HG03039 (cell line): ENCODE results near the gene PAK1IP1.
A peak's percentile ranks its signal among the peaks of the same experiment; 100 is the strongest.
"Not testable (repeated sequence)": the region's sequence is repeated elsewhere in the genome, so short reads cannot be mapped to it uniquely, and the experiment has no call there.

Experiments
- ATAC-seq: cut with Tn5 transposase; IDR thresholded peaks from one replicate; pipeline ENCODE4 v1.9.1; 2021; ENCODE audit warnings: mild to moderate bottlenecking, moderate library complexity; ENCODE audit not compliant: unreplicated experiment

PAK1IP1 gene

DNA sequence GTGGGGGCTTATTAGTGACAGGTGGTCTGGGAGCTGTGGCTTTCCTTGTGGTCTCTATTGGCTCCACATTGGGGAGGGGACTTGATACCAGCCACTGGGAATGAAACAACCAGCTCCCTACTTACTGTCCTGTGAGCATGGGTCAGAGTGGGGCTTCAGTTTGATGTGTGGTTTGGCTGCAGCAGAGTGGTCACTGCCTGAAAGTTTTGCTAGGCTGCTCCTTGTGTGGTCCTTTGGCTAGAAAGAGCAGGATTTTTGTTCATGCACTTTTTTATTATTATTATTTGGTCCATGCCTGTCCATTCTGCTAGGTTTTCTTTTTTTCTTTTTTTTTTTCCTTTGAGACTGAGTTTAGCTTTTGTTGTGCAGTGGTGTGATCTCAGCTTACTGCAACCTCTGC is 45.3 kb downstream of the PAK1IP1 start:
- no peak for ATAC-seq

DNA sequence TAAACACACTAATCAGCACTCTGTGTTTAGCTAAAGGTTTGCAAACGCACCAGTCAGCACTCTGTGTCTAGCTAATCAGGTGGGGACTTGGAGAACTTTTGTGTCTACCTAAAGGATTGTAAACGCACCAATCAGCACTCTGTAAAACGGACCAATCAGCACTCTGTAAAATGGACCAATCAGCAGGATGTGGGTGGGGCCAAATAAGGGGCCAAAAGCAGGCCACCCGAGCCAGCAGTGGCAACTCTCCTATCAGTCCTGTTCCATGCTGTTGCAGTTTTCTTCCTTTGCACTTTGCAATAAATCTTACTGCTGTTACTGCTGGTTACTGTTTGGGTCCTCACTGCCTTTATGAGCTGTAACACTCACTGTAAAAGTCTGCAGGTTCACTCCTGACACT is 46.9 kb downstream of the PAK1IP1 start:
- not testable (repeated sequence) for ATAC-seq

DNA sequence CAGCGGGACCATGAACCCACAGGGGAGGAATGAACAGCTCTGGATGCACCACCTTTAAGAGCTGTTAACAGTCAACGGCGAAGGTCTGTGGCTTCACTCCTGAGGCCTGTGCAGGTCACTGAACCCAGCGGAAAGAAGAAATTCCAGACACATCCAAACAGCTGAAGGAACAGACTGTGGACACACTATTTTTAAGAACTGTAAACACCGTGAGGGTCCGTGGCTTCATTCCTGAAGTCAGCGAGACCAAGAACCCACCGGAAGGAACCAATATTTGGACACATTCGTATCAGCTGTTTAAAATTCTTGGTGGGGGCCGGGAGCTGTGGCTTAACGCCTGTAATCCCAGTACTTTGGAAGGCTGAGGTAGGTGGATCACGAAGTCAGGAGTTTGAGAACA is 47.5 kb downstream of the PAK1IP1 start:
- no peak for ATAC-seq

DNA sequence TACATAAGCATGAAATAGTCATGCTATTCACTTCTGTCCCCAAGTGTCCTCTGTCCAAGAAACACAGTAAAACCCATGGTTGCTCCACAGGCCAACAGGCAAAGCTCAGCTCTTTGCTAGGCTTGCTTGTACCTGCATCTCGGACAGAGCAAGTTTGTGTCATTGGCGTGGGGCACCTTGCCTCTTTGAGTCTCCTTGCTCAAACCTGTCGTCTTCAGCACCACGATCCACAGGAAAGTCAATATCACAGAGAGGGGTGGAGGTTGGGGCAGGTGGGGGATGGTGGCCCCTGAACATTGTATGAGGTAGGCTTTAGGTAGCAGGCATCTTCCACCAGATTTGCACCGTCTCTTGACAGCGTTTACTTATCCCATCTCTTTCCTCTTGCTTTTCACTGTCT is 48.7 kb downstream of the PAK1IP1 start:
- ATAC-seq = no peak

DNA sequence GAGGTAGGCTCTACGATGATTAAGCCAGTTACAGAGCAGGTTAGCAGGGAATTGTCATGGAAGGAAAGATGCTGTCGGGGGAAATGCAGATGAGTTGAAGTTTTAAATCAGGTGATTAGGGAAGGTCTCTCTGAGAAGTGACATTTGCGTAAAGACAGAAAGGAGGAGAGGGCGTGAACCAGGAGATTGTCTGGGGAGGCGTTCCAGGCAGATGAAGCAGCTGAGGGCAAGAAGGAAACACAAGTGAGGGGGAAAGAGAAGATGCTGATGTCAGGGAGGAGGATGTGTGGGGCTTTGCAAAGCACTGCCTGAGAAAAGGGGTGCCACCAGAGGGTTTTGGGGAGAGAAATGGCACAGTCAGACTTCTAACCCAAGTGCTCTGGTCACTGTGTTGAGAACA is 50.3 kb downstream of the PAK1IP1 start:
- ATAC-seq = no peak

DNA sequence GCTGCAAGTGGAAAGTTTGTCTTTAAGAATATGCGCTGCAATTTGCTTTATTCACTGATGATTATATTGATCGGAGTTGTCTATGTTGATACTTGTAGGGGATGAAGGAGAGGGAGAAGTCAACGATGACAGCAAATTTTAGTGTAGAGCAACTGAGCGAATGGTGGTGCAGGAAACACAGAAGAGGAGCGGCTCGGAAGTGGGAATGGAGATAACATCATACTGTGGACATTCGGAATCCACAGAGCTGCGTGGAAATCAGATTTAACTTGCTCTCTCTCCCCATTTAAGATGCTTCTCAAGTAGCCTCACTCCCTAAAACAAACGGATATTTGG is 52.1 kb downstream of the PAK1IP1 start:
- ATAC-seq = no peak

DNA sequence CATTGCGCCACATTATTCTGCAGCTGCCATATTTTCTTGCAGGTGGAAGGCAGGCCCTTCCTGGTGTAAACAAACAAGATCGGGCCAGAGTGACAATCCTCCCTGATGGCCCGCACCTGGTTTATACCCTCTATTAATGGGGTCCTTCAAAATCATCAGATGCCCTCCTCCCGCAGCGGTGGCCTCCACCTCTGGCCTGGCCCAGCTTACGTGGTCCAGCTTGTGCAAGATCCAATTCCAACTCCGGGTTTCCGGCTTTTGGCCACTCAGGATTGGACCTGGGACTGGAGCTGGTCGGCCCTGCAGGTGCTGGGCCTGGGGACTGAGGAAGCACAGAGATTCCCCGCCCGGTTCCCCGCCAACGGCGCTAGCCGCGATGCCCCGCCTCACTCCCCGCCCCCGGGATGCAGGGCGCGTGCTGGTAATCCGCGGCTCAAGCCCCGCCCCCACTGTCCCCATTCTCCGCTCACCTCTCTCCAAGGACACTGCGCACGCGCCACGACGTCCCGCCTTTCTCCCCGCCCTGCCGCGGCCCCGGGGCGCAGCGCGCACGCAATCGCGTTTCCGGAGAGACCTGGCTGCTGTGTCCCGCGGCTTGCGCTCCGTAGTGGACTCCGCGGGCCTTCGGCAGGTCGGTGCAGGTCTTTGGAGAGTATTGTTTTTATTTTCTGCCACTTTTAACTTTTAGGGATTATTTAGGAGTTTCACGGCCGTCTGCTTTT is 52.6 kb downstream of the PAK1IP1 start, which contains the start of gene TMEM14B:
TSS of gene TMEM14B (plus strand) at position 555 of the 722 bp plus-strand sequence. CDS start 1,441 bp downstream, outside the sequence.
- ATAC-seq = peak; percentile 94

DNA sequence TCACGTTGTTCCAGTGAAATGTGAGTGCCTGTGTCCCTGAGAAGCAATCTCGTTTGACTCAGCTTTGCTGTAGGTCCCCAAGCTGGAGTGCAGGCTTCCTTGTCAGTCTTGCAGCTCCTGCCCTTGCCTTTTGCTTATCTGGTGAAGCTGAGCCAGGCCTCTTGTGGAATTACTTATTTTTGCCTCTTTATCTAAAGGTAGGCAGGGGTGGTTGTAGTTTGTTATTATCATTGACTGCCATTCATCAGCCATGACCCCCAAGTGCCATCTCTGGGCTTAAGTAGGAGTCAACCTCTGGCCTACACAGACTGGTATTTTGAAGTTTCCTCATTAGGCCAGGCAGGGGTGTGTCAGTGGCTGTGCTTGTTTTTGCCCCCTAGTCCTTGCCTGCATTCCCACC is 55.0 kb downstream of the PAK1IP1 start:
- no peak for ATAC-seq

DNA sequence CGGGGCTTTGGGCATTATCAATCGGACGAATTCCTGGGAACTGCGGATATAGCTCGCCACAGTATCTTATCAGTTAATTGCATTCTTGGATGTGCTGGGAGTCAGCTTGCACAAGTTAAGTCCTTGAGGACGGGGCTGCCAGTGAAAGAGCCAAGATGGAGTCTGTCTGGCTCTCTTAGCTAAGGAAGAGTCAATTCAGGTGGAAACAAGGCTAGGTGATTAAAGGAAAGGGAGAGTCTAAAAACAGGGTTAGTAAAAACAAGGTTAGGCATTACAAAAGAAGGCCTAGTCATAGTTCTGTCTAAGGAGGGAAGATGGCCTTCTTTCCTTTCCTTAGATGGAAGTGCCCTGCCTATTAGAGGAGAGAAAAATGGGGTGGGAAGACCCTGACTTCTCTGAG is 55.8 kb downstream of the PAK1IP1 start:
- not testable (repeated sequence) for ATAC-seq

DNA sequence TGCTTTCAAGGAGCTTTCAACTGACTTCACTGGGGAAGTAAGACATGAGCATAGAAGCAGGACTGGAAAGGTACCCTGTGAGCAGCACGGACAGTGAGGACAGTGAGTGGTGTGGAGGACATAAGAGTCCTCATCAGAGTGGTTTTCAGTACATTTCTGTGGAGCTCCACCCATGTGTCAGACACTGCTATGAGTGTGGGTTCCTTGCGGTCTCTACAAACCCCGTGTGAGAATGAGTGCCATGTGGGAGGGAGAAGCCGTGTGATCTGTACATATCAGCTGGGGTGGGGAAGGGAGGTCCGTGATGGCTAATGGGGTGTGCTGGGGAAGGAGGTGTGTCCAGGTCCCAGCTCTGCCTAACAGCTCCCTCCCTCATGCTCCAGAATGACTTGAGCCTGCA is 57.0 kb downstream of the PAK1IP1 start:
- ATAC-seq = not testable (repeated sequence)

DNA sequence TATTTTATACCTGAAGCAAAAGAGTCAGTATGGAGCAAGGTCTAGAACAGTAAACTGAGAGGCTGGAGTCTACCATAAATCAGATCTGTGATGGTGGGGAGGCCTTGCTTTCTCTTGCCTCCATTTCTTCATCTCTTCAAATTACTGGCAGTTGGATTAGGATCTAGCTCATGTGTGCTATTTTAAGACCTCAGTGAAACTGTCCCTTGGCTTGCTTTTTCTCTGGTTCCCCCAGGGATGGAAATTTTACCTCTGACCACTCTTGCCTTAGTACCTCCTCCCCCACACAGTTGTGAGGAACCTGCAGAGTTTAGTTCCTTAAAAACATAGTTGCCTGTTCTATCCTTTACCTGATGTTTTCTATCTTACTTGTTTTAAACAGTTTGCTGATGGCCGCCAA is 61.3 kb downstream of the PAK1IP1 start:
- ATAC-seq = no peak
